D721Med (cell line): ENCODE data around the gene TRPV3.

ENCODE experiments used
- DNase-seq: peaks from one replicate; pipeline ENCODE4 v3.0.0; 2011; ENCODE audit warnings: low spot score; ENCODE audit not compliant: insufficient read length
- FAIRE-seq: peaks from 2 replicates; lab custom pipeline; 2011; peaks lifted over from hg19 to GRCh38; lab: Jason Lieb, UNC
- TF ChIP-seq, protein P1 (sequence below): IDR thresholded peaks from 2 replicates; pipeline ENCODE4 v1.5.1; 2012; ENCODE audit warnings: mild to moderate bottlenecking, control low read depth; ENCODE audit not compliant: insufficient read depth; ENCODE audit errors: missing control alignments

Gene TRPV3

DNA sequence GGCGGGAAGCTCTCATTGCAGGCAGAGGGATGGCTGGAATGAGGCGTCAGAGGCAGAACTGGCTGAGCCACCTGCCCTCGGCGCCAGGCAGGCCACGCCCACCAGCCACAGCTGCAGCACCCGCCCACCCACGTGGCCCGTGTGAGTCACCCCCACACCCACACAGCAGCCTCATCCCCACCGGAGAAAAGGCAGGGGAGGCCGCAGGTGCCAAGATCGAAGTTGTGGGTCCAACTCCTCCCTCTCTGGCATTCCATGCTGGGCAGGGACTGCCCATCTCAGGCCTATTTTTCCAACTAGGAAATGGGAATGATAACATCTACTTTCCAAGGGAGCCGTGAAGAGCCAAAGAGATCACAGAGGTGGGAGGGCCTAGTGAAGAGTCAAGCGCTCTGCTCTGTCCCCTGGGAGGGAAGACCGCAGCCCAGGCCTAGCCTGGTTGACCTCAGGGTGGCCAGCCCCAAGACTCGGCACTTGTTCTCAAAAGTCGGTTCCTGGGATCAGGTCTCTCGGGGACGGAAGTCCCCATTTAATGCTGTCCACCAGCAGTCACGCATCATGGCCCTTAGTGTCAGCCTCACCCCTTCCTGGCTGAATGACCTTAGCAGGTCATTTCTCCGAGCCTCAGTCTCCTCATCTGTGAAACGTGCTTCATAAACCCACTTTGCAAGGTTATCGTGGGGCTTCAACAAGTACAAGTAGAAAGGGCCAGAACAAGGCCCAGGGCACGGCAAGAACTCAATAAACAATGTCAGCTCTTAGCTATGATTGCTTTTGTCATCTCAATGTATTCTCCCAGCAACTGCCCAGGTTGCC lies at the start of gene TRPV3:
TSS of gene TRPV3 (minus strand) at position 45 of the 816 bp plus-strand sequence. CDS start 2,962 bp downstream, outside the sequence.
- no peak for FAIRE-seq
- TF ChIP-seq, protein P1, sequence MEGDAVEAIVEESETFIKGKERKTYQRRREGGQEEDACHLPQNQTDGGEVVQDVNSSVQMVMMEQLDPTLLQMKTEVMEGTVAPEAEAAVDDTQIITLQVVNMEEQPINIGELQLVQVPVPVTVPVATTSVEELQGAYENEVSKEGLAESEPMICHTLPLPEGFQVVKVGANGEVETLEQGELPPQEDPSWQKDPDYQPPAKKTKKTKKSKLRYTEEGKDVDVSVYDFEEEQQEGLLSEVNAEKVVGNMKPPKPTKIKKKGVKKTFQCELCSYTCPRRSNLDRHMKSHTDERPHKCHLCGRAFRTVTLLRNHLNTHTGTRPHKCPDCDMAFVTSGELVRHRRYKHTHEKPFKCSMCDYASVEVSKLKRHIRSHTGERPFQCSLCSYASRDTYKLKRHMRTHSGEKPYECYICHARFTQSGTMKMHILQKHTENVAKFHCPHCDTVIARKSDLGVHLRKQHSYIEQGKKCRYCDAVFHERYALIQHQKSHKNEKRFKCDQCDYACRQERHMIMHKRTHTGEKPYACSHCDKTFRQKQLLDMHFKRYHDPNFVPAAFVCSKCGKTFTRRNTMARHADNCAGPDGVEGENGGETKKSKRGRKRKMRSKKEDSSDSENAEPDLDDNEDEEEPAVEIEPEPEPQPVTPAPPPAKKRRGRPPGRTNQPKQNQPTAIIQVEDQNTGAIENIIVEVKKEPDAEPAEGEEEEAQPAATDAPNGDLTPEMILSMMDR = no peak
- DNase-seq = no peak

DNA sequence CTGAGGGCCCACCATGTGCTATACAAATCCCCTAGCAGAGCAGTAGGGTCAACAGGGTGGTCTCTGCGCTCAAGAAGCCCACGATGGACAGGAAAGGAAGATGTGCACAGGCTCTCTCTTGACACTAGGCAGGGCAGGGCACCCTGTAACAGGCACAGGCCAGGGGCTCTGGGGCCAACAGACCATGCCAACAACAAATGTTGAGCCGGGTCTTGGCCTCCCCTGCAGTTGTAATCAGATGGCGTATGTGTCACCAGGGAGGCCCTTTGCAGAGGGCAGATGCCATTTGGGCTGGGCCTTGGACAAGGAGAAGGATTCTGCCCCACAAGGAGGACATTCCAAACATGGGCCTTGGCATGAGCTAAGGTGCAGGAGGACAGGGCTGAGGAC lies 46.3 kb upstream of the TRPV3 start:
- TF ChIP-seq, protein P1 = no peak
- no peak for FAIRE-seq
- no peak for DNase-seq

DNA sequence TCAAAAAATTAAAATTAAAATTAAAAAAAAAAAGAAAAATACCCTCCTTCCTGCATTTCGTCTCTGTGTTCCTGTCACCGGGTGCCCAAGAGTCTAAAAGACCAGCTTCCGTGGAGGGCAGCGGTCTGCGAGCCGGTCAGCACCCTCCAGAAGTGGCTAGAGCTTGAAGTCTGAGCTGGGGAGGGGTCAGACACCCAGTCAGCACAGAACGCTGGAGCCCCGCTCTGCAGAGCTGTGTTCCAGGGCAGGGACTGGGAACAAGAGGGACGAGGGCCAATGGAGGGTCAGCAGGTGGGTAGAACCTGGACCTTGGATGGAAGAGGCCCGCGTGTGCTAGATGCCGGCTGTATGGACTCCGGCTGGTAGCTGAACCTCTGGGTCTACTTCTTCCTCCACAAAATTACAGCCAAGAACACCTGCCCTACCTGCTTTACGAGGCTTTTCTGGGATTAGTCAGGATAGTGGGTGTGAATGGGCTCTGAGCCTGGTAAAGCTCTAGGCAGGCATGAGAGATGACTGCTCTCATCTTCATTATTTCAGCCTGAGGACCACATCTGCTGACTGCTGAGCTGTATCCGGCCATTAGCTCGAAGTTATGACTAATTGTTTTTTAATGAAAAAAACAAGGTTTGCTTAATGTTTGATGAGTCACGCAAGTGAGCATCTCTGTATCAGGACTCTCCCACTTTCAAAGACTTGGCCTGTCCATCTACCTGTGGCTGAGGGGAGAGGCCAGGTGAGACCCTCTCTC lies 45.7 kb upstream of the TRPV3 start:
- FAIRE-seq (no peak), DNase-seq (no peak)
- TF ChIP-seq, protein P1 = no peak

DNA sequence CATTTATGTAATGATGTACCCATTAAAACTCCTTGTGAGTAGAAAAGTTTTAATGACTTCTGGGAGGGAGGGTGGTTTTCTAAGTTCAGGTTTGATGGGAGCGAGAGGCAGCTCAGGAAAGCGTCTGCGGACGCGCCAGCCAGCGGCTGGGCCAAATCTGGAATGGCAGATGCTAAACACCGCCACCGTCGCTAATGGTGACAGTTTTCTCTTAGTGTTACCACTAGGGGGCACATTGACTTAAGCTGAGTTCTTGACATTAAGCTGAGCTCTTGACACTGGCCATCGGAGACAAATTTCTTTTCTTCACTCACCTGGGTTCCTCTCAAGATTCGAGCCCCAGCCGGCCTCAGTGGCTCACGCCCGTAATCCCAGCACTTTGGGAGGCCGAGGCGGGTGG lies 44.9 kb upstream of the TRPV3 start:
- DNase-seq (no peak), FAIRE-seq (no peak)
- TF ChIP-seq, protein P1 = peak; percentile 17

DNA sequence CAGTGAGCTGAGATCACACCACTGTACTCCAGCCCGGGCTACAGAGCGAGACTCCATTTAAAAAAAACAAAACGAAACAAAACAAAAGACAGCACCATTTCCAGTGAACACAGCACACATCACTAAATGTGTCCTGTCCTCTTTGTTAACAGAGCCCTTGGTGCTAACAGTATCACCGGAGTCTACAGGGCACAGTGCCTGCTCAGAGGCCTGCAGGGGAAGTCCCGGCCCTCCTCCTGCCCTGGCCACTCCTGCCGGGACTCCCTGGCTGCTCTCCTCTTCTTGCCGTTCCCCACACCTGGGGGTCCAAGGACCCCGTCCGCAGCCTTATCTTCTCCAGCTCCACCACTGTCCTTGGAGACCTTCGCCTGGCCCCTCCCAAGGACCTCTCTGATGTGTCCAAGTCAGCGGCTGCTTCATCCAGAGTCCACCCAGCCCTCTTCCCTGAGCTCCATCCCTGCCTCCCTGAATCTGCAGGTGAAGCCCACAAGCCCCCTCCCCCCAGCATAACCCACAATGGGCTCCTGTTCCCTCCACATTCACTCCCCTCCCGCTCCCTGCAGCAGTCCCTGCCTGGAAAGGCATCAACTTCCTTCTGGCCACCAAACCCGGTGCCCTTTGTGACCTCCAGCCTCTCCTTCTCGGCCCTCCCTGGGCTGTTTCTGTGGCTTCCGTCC lies 43.1 kb upstream of the TRPV3 start:
- DNase-seq (no peak), FAIRE-seq (no peak)
- TF ChIP-seq, protein P1 = no peak

DNA sequence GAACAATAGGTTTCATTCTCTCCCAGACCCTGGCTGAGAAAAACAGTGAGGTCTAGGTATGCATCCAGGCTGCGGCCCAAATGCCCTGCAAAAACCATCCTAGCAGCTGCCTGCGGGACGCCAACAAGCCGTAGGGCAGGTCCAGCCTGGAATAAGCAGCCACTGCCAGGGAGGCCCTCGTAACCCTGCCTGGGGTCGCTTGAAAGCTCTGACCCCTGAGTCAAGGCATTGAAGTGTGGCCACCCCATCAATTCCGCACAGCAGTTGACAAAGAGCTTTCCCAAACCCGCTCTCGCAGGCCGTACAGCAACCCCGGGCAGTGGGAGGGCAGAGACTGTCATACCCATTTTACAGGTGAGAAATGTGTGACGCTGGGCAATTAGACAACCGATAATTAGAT lies 40.5 kb upstream of the TRPV3 start:
- no peak for FAIRE-seq
- DNase-seq = no peak

More for the DNA sequence above, 40.5 kb upstream of the TRPV3 start:
- TF ChIP-seq, protein P1 = no peak
